Neural cell (in vitro differentiated cells): ENCODE measurements around the gene ALPI.
A peak's percentile ranks its signal among the peaks of the same experiment; 100 is the strongest.

Experiments
- EP300 ChIP-seq: fragments of 450-650 bp; conservative IDR thresholded peaks from 2 replicates; pipeline ENCODE4 v1.6.1; 2014; ENCODE audit warnings: antibody characterized with exemption, mild to moderate bottlenecking, moderate library complexity; ENCODE audit not compliant: poor library complexity, severe bottlenecking
- MXI1 ChIP-seq: fragments of 450-650 bp; conservative IDR thresholded peaks from 2 replicates; pipeline ENCODE4 v1.6.1; 2014; ENCODE audit warnings: antibody characterized with exemption, mild to moderate bottlenecking; ENCODE audit not compliant: poor library complexity, severe bottlenecking
- TAF1 ChIP-seq: IDR thresholded peaks from 2 replicates; pipeline ENCODE4 v1.6.1; 2012; ENCODE audit warnings: low read depth
- TF ChIP-seq, protein P1 (sequence below): fragments of 450-650 bp; IDR thresholded peaks from 2 replicates; pipeline ENCODE4 v1.5.1; 2014; ENCODE audit warnings: antibody characterized with exemption, mild to moderate bottlenecking, moderate library complexity; ENCODE audit not compliant: poor library complexity, severe bottlenecking

DNA sequence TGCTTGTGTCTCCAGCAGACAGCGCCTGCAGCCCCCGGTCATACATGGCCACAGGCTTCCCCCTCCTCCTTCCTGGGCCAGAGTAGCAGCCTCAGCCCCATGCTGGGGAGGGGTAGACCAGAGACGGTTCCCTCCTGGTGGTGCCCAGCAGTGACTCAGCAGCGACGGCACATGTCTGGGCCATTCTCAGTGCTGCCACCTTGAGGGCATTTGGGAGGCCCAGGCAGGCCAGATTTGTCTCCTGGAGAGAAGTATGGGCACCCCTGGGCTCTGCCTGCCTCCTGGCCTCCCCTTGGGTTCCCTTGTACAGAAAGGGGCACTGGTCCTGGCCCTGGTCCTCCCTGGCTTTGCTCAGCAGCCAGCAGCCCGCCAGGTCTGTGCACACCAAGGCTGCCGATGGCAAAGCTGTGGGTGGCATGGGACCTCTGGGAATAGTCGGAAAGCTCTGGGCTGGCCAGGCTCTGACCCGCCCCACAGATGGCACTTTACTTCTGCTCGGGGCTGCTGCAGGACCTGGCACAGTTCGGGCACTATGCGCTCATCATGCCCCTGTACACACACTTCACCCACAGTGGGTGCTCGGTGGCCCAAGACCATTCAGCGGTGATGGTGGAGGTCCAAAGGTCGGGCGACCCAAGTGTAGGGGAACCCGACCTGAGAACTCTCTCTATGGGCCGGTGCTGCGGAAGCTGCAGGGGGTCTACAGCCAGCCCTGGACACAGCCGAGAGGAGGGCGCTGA lies 11.4 kb upstream of the ALPI start:
- TF ChIP-seq, protein P1, sequence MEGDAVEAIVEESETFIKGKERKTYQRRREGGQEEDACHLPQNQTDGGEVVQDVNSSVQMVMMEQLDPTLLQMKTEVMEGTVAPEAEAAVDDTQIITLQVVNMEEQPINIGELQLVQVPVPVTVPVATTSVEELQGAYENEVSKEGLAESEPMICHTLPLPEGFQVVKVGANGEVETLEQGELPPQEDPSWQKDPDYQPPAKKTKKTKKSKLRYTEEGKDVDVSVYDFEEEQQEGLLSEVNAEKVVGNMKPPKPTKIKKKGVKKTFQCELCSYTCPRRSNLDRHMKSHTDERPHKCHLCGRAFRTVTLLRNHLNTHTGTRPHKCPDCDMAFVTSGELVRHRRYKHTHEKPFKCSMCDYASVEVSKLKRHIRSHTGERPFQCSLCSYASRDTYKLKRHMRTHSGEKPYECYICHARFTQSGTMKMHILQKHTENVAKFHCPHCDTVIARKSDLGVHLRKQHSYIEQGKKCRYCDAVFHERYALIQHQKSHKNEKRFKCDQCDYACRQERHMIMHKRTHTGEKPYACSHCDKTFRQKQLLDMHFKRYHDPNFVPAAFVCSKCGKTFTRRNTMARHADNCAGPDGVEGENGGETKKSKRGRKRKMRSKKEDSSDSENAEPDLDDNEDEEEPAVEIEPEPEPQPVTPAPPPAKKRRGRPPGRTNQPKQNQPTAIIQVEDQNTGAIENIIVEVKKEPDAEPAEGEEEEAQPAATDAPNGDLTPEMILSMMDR = peak; percentile 50
- TF ChIP-seq MXI1 (no peak), EP300 (no peak), TAF1 (no peak)
